ENCODE results near the gene RASSF3.

- TF ChIP-seq POLR2A (IDR thresholded peaks at IDR 0.05) (no peak), CTCF (IDR thresholded peaks at IDR 0.05) (no peak), POLR2AphosphoS5 (IDR thresholded peaks at IDR 0.05; ENCODE audit: insufficient read depth in 1 of 2, low read depth in 1 of 2) (no peak)
Observed at GRCh38 chr12:64561302-64562136, 48.8 kb upstream of the RASSF3 start.
